Measurements from ENCODE around the gene GBF1. TPM values are rescaled to one million over a fixed set of nuclear protein-coding genes. Genes with fewer than 3 reads are reported as not detected.

GBF1 gene
- polyA plus RNA-seq, 2 donors = 11.4 to 11.7 TPM

- Histone ChIP-seq H3K4me1 (ENCODE audit: control insufficient read depth in 2 of 2, insufficient read depth in 2 of 2, low read length in 1 of 2) (no peaks in the 10 kb centered on the region), H3K27ac (ENCODE audit: low read depth in 2 of 2, low read length in 1 of 2) (no peak overlapping the region), H3K36me3 (ENCODE audit: control insufficient read depth in 2 of 2, insufficient read depth in 2 of 2, low read length in 1 of 2) (no peaks in the 10 kb centered on the region), H3K27me3 (ENCODE audit: control insufficient read depth in 1 of 2, insufficient read depth in 2 of 2, low read length in 2 of 2) (no peaks in the 10 kb centered on the region), H3K4me3 (ENCODE audit: low read depth in 1 of 2, low read length in 2 of 2) (no peak overlapping the region), H3K9me3 (ENCODE audit: control insufficient read depth in 2 of 2, insufficient read depth in 1 of 2, low read depth in 1 of 2, low read length in 1 of 2) (no peaks in the 10 kb centered on the region)
These were observed 24.7 kb upstream of the GBF1 start for GRCh38 chr10:102220612-102221011.

DNA sequence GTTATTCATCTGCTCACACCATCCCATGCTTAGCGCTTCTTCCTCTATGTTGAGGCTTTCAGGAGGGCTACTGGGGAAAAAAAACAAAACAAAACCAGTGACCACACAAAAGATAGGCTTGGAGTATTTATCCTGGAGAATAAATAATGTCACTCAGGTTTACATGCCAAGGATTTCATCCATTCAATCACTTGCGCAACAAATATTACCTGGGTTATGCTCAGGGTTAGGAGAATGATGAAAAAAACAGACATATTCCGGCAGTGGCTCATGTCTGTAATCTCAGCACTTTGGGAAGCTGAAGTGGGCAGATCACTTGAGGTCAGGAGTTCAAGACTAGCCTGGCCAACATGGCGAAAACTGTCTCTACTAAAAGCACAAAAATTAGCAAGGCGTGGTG lies 22.5 kb upstream of the GBF1 start:
- no peaks in the 10 kb centered on the region for H3K27me3 ChIP-seq (ENCODE audit: control insufficient read depth in 1 of 2, insufficient read depth in 2 of 2, low read length in 2 of 2)
- no peak overlapping the region for H3K4me3 ChIP-seq (ENCODE audit: low read depth in 1 of 2, low read length in 2 of 2)
- H3K4me1 ChIP-seq (ENCODE audit: control insufficient read depth in 2 of 2, insufficient read depth in 2 of 2, low read length in 1 of 2) = no peaks in the 10 kb centered on the region
- no peaks in the 10 kb centered on the region for H3K36me3 ChIP-seq (ENCODE audit: control insufficient read depth in 2 of 2, insufficient read depth in 2 of 2, low read length in 1 of 2)
- H3K9me3 ChIP-seq (ENCODE audit: control insufficient read depth in 2 of 2, insufficient read depth in 1 of 2, low read depth in 1 of 2, low read length in 1 of 2) = no peaks in the 10 kb centered on the region
- no peak overlapping the region for H3K27ac ChIP-seq (ENCODE audit: low read depth in 2 of 2, low read length in 1 of 2)
- WGBS, 2 donors = 81 to 86% methylated on average over 5 of the region's 5 CpGs

GRCh38 chr10:102225646-102226541 lies 19.4 kb upstream of the GBF1 start, which contains the start of gene ELOVL3:
Gene ELOVL3 (plus strand): TSS chr10:102226299. CDS start chr10:102226549, 250 bp downstream.
- 8 to 9% methylated on average over 44 to 47 of the region's 47 CpGs for WGBS, 2 donors
- Histone ChIP-seq H3K9me3 (ENCODE audit: control insufficient read depth in 2 of 2, insufficient read depth in 1 of 2, low read depth in 1 of 2, low read length in 1 of 2) (no peaks in the 10 kb centered on the region), H3K27me3 (ENCODE audit: control insufficient read depth in 1 of 2, insufficient read depth in 2 of 2, low read length in 2 of 2) (peaks cover 0 to 5% of the 10 kb centered on the region in 2 donors)

GRCh38 chr10:102226542-102226870 lies 18.8 kb upstream of the GBF1 start:
- Histone ChIP-seq H3K4me3 (ENCODE audit: low read depth in 1 of 2, low read length in 2 of 2) (peak overlapping the region in 1 of 2 donors; percentile 24), H3K27ac (ENCODE audit: low read depth in 2 of 2, low read length in 1 of 2) (no peak overlapping the region), H3K4me1 (ENCODE audit: control insufficient read depth in 2 of 2, insufficient read depth in 2 of 2, low read length in 1 of 2) (peaks cover 10 to 12% of the 10 kb centered on the region in 2 donors), H3K9me3 (ENCODE audit: control insufficient read depth in 2 of 2, insufficient read depth in 1 of 2, low read depth in 1 of 2, low read length in 1 of 2) (no peaks in the 10 kb centered on the region), H3K27me3 (ENCODE audit: control insufficient read depth in 1 of 2, insufficient read depth in 2 of 2, low read length in 2 of 2) (peaks cover 0 to 10% of the 10 kb centered on the region in 2 donors), H3K36me3 (ENCODE audit: control insufficient read depth in 2 of 2, insufficient read depth in 2 of 2, low read length in 1 of 2) (no peaks in the 10 kb centered on the region)
- 64 to 70% methylated on average over 8 of the region's 8 CpGs for WGBS, 2 donors

More at GRCh38 chr10:102225646-102226541, 19.4 kb upstream of the GBF1 start, which contains the start of gene ELOVL3:
- Histone ChIP-seq H3K4me1 (ENCODE audit: control insufficient read depth in 2 of 2, insufficient read depth in 2 of 2, low read length in 1 of 2) (peaks cover 4 to 8% of the 10 kb centered on the region in 2 donors), H3K27ac (ENCODE audit: low read depth in 2 of 2, low read length in 1 of 2) (peak within 1 kb of the TSS in 1 of 2 donors; percentile 59), H3K4me3 (ENCODE audit: low read depth in 1 of 2, low read length in 2 of 2) (peak within 1 kb of the TSS; percentile 12 to 24), H3K36me3 (ENCODE audit: control insufficient read depth in 2 of 2, insufficient read depth in 2 of 2, low read length in 1 of 2) (no peaks in the 10 kb centered on the region)

DNA sequence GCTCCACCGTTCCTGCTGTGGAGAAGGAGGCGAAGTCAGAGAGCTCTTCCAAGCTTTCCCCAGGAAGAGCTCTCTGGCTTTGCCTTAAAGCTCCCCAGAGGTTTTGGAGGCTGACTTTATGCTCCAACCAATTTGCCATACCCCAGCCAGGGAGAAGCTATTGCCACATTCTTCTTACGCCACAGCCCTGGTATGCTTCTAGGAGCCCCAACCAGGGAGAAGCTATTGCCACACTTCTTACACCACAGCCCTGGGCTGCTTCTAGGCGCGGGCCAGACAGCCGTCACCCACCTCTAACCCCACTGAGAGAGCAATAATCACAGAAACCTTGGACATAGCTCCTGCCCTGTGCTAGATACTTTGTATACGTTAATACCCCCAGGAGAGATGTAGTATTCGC lies 18.3 kb upstream of the GBF1 start:
- H3K27me3 ChIP-seq (ENCODE audit: control insufficient read depth in 1 of 2, insufficient read depth in 2 of 2, low read length in 2 of 2) = peaks cover 0 to 10% of the 10 kb centered on the region in 2 donors
- H3K27ac ChIP-seq (ENCODE audit: low read depth in 2 of 2, low read length in 1 of 2) = no peak overlapping the region
- H3K4me1 ChIP-seq (ENCODE audit: control insufficient read depth in 2 of 2, insufficient read depth in 2 of 2, low read length in 1 of 2) = peaks cover 14% of the 10 kb centered on the region in 2 donors
- no peak overlapping the region for H3K4me3 ChIP-seq (ENCODE audit: low read depth in 1 of 2, low read length in 2 of 2)
- H3K9me3 ChIP-seq (ENCODE audit: control insufficient read depth in 2 of 2, insufficient read depth in 1 of 2, low read depth in 1 of 2, low read length in 1 of 2) = no peaks in the 10 kb centered on the region
- 74 to 76% methylated on average over 8 of the region's 8 CpGs for WGBS, 2 donors
- H3K36me3 ChIP-seq (ENCODE audit: control insufficient read depth in 2 of 2, insufficient read depth in 2 of 2, low read length in 1 of 2) = no peaks in the 10 kb centered on the region

GRCh38 chr10:102229810-102230263 lies 15.5 kb upstream of the GBF1 start:
- peaks cover 5 to 10% of the 10 kb centered on the region in 2 donors for H3K27me3 ChIP-seq (ENCODE audit: control insufficient read depth in 1 of 2, insufficient read depth in 2 of 2, low read length in 2 of 2)
- 1 to 2% methylated on average over 22 to 24 of the region's 24 CpGs for WGBS, 2 donors
- peak overlapping the region; percentile 16 to 53 for H3K4me3 ChIP-seq (ENCODE audit: low read depth in 1 of 2, low read length in 2 of 2)

GRCh38 chr10:102230264-102230860 lies 15.0 kb upstream of the GBF1 start:
- peaks cover 14% of the 10 kb centered on the region in 2 donors for H3K4me1 ChIP-seq (ENCODE audit: control insufficient read depth in 2 of 2, insufficient read depth in 2 of 2, low read length in 1 of 2)
- peak overlapping the region; percentile 51 to 53 for H3K4me3 ChIP-seq (ENCODE audit: low read depth in 1 of 2, low read length in 2 of 2)
- peaks cover 5 to 10% of the 10 kb centered on the region in 2 donors for H3K27me3 ChIP-seq (ENCODE audit: control insufficient read depth in 1 of 2, insufficient read depth in 2 of 2, low read length in 2 of 2)
- WGBS, 2 donors = 1% methylated on average over 43 to 50 of the region's 50 CpGs
- H3K36me3 ChIP-seq (ENCODE audit: control insufficient read depth in 2 of 2, insufficient read depth in 2 of 2, low read length in 1 of 2) = no peaks in the 10 kb centered on the region
- no peaks in the 10 kb centered on the region for H3K9me3 ChIP-seq (ENCODE audit: control insufficient read depth in 2 of 2, insufficient read depth in 1 of 2, low read depth in 1 of 2, low read length in 1 of 2)
- H3K27ac ChIP-seq (ENCODE audit: low read depth in 2 of 2, low read length in 1 of 2) = no peak overlapping the region

More at GRCh38 chr10:102229810-102230263, 15.5 kb upstream of the GBF1 start:
- H3K27ac ChIP-seq (ENCODE audit: low read depth in 2 of 2, low read length in 1 of 2) = no peak overlapping the region
- no peaks in the 10 kb centered on the region for H3K36me3 ChIP-seq (ENCODE audit: control insufficient read depth in 2 of 2, insufficient read depth in 2 of 2, low read length in 1 of 2)
- peaks cover 14% of the 10 kb centered on the region in 2 donors for H3K4me1 ChIP-seq (ENCODE audit: control insufficient read depth in 2 of 2, insufficient read depth in 2 of 2, low read length in 1 of 2)
- no peaks in the 10 kb centered on the region for H3K9me3 ChIP-seq (ENCODE audit: control insufficient read depth in 2 of 2, insufficient read depth in 1 of 2, low read depth in 1 of 2, low read length in 1 of 2)

- Histone ChIP-seq H3K27ac (ENCODE audit: low read depth in 2 of 2, low read length in 1 of 2) (no peak overlapping the region), H3K36me3 (ENCODE audit: control insufficient read depth in 2 of 2, insufficient read depth in 2 of 2, low read length in 1 of 2) (no peaks in the 10 kb centered on the region), H3K9me3 (ENCODE audit: control insufficient read depth in 2 of 2, insufficient read depth in 1 of 2, low read depth in 1 of 2, low read length in 1 of 2) (no peaks in the 10 kb centered on the region), H3K4me3 (ENCODE audit: low read depth in 1 of 2, low read length in 2 of 2) (peak overlapping the region; percentile 51 to 53), H3K4me1 (ENCODE audit: control insufficient read depth in 2 of 2, insufficient read depth in 2 of 2, low read length in 1 of 2) (peaks cover 14% of the 10 kb centered on the region in 2 donors), H3K27me3 (ENCODE audit: control insufficient read depth in 1 of 2, insufficient read depth in 2 of 2, low read length in 2 of 2) (peaks cover 5 to 10% of the 10 kb centered on the region in 2 donors)
- WGBS, 2 donors = 1 to 2% methylated on average over 44 to 52 of the region's 52 CpGs
These were observed 14.4 kb upstream of the GBF1 start for GRCh38 chr10:102230861-102231356.

- Histone ChIP-seq H3K4me3 (ENCODE audit: low read depth in 1 of 2, low read length in 2 of 2) (peak overlapping the region; percentile 51 to 53), H3K27me3 (ENCODE audit: control insufficient read depth in 1 of 2, insufficient read depth in 2 of 2, low read length in 2 of 2) (peaks cover 5 to 10% of the 10 kb centered on the region in 2 donors), H3K9me3 (ENCODE audit: control insufficient read depth in 2 of 2, insufficient read depth in 1 of 2, low read depth in 1 of 2, low read length in 1 of 2) (no peaks in the 10 kb centered on the region), H3K36me3 (ENCODE audit: control insufficient read depth in 2 of 2, insufficient read depth in 2 of 2, low read length in 1 of 2) (no peaks in the 10 kb centered on the region), H3K4me1 (ENCODE audit: control insufficient read depth in 2 of 2, insufficient read depth in 2 of 2, low read length in 1 of 2) (peaks cover 14% of the 10 kb centered on the region in 2 donors), H3K27ac (ENCODE audit: low read depth in 2 of 2, low read length in 1 of 2) (no peak overlapping the region)
- 12 to 14% methylated on average over 76 of the region's 76 CpGs for WGBS, 2 donors
These were observed 13.7 kb upstream of the GBF1 start for GRCh38 chr10:102231357-102232318.

Measured in esophagus (tissue), 2 donors.